ENCODE measurements around the gene ENAM.
A peak's percentile ranks its signal among the peaks of the same experiment; 100 is the strongest.
"Not testable (repeated sequence)": the region's sequence is repeated elsewhere in the genome, so short reads cannot be mapped to it uniquely, and the experiment has no call there.

The ENAM gene

DNA sequence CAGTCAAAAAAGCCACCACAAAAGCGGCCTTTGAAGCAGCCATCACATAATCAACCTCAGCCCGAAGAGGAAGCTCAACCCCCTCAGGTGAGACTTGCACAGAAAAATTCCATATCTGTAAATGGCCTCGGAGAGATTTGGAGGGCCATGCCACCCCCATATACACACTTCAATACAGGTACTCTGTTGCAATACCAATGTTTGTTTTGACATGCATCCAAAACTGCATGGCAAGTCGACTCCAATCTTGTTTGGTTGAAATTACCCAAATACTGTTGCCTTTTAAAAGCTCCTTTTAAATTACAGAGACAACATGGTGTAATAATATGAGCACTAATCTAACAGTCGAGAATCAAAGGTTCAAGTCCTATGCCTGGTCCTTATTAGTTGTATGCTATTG is 5.9 kb downstream of the ENAM start:
- CTCF ChIA-PET: interaction anchor here (0.6 kb wide), 1 partner anchor 256 kb away, joined by 3 read pairs; no protein-coding TSS in a partner anchor
- no peak overlapping the region for H3K27ac ChIP-seq
- DNase-seq (ENCODE audit: low spot score): no peak
- TF ChIP-seq, protein P1, sequence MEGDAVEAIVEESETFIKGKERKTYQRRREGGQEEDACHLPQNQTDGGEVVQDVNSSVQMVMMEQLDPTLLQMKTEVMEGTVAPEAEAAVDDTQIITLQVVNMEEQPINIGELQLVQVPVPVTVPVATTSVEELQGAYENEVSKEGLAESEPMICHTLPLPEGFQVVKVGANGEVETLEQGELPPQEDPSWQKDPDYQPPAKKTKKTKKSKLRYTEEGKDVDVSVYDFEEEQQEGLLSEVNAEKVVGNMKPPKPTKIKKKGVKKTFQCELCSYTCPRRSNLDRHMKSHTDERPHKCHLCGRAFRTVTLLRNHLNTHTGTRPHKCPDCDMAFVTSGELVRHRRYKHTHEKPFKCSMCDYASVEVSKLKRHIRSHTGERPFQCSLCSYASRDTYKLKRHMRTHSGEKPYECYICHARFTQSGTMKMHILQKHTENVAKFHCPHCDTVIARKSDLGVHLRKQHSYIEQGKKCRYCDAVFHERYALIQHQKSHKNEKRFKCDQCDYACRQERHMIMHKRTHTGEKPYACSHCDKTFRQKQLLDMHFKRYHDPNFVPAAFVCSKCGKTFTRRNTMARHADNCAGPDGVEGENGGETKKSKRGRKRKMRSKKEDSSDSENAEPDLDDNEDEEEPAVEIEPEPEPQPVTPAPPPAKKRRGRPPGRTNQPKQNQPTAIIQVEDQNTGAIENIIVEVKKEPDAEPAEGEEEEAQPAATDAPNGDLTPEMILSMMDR (conservative IDR thresholded peaks at IDR 0.05; ENCODE audit: low read depth): no peak
- POLR2A ChIA-PET (ENCODE audit: low non-redundant PET): no interaction called here

DNA sequence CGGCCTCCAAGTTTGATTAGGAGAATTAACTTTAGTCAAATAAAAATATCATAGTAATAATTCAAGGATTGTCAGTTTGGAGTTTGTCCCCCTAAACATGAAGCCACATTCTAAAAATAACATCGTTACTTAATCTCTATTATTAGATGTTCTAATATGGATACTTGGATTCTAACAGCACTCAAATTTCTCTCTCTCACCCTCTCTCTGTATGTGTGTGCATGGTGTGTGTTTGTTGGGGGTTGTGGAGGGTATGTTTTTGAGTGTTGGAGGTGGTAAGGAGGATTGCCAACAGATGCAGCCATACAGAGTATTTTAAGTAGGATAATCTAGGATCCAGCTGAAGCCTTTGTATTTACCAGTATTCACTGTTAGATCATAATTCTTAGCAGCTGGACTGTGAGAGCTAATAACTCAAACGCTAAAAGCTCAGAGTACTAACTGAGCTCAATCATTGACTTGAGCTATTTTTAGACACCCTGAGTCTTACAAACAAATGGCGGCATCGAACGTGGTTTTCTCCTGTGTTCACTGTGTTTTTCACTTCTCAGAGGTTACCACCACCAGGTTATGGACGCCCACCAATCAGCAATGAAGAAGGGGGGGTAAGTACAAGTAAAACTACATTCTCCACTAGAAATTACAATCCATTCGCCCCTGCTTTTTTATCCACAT is 8.8 kb downstream of the ENAM start:
- ChIA-PET CTCF (interaction anchor here (0.7 kb wide), 1 partner anchor 1785 kb away, joined by 3 read pairs; no protein-coding TSS in a partner anchor), POLR2A (ENCODE audit: low non-redundant PET) (no interaction called here)
- DNase-seq (ENCODE audit: low spot score): no peak
- no peak overlapping the region for H3K27ac ChIP-seq
- TF ChIP-seq, protein P1 (conservative IDR thresholded peaks at IDR 0.05; ENCODE audit: low read depth): no peak

DNA sequence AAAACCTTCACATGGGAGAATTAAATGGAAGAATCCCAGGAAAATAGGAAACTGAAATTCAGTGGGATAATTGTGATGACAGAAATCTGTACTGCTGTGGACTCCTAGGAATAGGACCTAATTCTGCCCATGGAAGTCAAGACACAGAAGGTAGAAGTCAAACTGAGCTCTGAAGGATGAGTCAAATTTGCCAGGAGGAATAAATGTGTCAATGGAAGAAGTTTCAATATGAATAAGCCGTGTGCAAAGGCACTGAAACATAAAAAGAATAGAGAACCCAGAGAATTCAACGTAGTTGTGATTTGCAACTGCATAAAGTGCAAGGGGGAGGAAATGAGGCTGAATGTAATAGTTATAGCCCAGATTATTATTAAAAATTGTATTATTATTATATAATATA is 11.6 kb downstream of the ENAM start:
- TF ChIP-seq, protein P1 (conservative IDR thresholded peaks at IDR 0.05; ENCODE audit: low read depth): no peak
- no peak overlapping the region for H3K27ac ChIP-seq
- CTCF ChIA-PET: interaction anchor here (0.7 kb wide), 1 partner anchor 25 kb away, joined by 6 read pairs; no protein-coding TSS in a partner anchor
- no peak for DNase-seq (ENCODE audit: low spot score)
- POLR2A ChIA-PET (ENCODE audit: low non-redundant PET): no interaction called here

DNA sequence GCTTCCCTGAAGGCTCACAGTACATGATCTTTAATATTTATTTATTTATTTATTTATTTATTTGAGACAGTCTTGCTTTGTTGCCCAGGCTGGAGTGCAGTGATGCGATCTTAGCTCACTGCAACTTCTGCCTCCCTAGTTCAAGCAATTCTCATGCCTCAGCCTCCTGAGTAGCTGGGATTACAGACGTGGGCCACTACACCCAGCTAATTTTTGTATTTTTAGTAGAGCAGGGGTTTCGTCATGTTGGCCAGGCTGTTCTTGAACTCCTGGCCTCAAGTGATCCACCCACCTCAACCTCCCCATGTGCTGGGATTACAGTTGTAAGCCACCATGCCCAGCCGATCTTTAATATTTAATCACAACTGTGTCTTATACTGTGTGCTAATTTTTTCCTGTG is 22.2 kb downstream of the ENAM start:
- POLR2A ChIA-PET (ENCODE audit: low non-redundant PET); CTCF ChIA-PET; DNase-seq (ENCODE audit: low spot score); H3K27ac ChIP-seq: not testable (repeated sequence)

DNA sequence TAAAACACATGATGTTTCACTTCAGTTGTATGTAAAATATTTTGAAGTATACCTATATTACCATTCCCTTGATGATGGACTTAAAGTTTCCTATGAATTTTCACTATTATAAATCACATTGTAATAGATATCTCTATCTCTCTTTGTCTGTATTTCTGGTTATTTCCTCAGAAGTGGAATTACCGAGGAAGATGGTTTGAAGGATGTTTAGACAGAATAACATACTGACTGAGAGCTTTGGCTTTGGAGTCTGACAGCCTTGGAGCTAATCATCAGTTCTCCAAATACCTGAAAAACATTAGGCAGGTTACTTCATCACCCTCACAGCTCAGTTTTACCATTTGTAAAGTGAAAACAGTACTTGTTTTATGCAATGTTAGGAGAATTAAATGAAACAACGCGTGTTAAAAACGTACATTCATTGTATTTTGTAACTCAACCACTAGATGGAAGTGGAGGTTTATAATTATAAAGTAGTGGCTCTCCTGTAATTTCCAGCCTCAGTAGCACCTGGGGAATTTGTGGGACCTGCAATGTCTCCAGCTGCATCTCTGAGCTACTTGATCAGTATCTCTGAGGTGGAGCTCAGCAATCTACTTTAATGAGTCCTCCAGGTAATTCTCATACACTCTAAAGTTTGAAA is 23.4 kb downstream of the ENAM start:
- H3K27ac ChIP-seq: no peak overlapping the region
- DNase-seq (ENCODE audit: low spot score): peak; percentile 38
- POLR2A ChIA-PET (ENCODE audit: low non-redundant PET): no interaction called here
- CTCF ChIA-PET: interaction anchor here (0.5 to 0.9 kb wide), 11 partner anchors 12 to 350 kb away, joined by 3 to 7 read pairs (median 4); no protein-coding TSS in a partner anchor
- TF ChIP-seq, protein P1 (conservative IDR thresholded peaks at IDR 0.05; ENCODE audit: low read depth): peak; percentile 53

DNA sequence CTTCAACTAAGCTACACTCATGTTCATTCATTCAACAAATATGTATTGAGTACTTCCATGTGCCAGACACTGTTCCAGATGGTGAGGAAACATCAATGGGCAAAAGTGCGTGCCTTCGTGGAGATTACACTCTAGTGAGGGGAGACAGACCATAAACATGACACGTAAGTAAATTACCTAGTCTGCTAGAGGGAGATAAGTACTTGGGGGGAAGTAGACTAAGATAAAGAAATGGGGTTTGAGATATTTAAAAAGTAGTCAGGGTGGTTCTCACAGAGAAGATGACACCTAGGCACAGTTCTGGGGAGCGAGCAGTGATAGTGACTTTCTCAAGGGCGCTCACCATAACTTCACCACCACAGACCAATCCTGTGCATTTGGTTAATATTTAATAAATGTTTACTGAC is 26.1 kb downstream of the ENAM start:
- CTCF ChIA-PET: no interaction called here
- no peak for DNase-seq (ENCODE audit: low spot score)
- TF ChIP-seq, protein P1 (conservative IDR thresholded peaks at IDR 0.05; ENCODE audit: low read depth): no peak
- POLR2A ChIA-PET (ENCODE audit: low non-redundant PET): no interaction called here
- H3K27ac ChIP-seq: no peak overlapping the region

DNA sequence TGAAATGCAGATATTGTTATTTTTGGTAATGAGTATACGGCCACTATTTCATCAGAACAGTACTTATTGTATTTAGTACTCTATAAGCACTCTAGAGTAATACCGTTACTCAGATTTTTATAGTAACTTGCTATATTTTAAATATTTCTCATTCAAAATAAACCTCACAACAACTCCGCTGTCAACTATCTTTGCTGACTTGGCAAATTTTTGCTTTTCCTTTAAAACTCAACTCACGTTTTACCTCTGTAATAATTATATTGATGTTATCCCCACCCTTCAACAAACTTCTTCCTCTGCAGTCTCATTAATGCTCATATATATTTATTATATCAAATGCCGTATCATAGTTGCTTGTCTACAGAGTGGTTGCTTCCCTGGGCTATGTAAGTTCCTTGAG is 28.8 kb downstream of the ENAM start:
- TF ChIP-seq, protein P1 (conservative IDR thresholded peaks at IDR 0.05; ENCODE audit: low read depth): no peak
- ChIA-PET POLR2A (ENCODE audit: low non-redundant PET) (no interaction called here), CTCF (no interaction called here)
- no peak for DNase-seq (ENCODE audit: low spot score)
- no peak overlapping the region for H3K27ac ChIP-seq

Measured in RWPE1 (cell line).